Urothelium cell line (cell line): ENCODE results near the gene PCSK4.

ENCODE experiments used
- DNase-seq: peaks from one replicate; pipeline ENCODE4 v3.0.0; 2011; ENCODE audit warnings: low spot score, mixed read lengths
- FAIRE-seq: peaks from 2 replicates; lab custom pipeline; 2011; peaks lifted over from hg19 to GRCh38; lab: Jason Lieb, UNC

The PCSK4 gene

DNA sequence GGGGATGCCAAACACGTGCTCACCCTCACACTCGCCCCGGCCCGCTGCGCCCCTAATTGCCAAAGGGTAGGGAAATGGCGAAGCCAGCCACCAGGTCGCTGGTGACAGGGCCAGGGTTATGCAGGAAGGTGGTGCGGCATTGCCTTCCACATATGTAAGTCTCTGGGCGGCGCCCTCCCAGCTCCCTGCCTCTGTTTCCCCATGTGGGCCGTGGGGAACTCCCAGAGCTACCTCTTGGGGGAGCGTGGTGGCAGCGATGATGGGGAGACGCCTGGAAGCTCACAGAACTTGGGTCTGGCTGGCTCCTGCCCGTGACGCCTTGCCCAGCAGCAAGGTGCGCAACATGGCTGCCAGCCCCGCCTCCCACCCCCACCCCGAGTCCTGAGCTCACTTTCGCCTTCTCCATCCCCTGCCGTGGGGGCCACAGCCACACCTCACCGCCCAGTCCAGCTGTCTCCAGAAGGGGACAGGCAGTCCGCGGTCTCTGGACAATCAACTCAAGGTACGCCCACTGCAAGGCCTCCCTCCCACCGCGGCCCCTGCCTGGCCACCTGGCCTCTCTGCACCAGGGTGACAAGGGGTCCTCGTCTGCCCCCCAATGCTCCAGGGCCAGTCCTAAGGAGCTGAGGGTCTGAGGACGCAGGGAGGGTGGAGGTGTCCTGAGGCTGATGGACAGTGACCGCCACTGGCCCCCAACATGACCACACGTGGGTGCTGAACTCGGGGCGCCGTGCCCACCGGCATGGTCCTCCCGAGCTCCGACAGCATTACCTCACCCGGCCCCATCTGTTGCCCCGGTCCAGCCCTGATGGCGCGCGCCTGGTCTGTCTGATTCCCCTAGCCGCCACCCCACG is 17.7 kb downstream of the PCSK4 start:
- no peak for FAIRE-seq

DNA sequence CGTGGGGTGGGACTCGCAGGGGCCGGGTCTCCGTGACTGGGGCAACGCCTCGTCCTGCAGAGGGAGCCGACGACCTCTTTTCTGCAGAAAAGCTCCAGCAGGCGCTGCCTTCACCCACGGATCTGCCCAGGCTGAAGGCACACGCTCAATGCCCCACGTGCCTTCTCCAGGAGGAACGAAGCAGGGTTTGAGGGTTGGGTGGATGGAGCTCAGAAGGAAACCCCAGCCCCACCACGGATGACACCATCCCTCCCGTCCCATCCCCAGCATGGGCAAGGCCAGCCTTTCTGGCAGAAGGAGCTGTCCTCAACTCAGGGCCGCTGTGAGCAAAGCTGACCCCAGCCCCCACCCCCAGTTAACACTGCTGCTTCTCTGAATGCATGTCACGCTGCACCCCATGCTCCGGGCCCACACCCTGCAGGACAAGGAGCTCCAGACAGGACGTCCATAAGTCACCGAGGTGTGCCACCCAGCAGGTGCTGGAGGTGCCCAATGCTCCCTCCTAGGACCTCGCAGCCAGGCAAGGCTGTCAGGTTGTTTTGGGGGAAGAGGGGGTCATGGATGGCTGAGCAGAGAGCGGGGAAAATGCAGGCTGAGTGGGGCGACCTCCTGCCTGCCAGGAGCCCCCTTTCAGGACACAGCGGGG is 18.5 kb downstream of the PCSK4 start:
- DNase-seq (no peak), FAIRE-seq (no peak)

More for the DNA sequence above, 17.7 kb downstream of the PCSK4 start:
- DNase-seq, result no peak

DNA sequence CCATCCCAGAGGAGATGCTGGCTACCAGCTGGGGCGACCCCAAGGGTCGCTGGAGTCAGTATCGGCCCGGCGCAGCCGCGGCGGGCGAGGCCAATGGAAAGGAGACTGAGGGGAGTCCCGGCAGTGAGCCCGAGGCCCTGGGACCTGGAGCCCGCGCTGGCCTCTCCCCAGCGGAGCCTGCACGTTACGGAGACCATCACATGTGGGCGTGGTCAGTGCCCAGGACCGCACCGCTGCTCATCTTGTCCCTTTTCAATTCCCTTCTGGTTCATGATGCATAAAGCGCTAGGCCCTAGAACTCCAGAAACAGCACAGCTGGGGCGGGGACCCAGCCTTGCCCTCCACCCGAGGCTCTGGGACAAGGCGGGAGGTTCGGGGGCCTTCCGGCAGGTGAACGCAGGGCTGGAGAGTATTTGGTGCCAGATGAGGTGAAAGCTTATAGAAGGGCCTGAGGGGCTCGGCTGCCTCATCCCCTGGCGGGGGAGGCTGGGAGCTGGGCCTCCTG is 19.1 kb downstream of the PCSK4 start:
- FAIRE-seq (no peak), DNase-seq (no peak)

DNA sequence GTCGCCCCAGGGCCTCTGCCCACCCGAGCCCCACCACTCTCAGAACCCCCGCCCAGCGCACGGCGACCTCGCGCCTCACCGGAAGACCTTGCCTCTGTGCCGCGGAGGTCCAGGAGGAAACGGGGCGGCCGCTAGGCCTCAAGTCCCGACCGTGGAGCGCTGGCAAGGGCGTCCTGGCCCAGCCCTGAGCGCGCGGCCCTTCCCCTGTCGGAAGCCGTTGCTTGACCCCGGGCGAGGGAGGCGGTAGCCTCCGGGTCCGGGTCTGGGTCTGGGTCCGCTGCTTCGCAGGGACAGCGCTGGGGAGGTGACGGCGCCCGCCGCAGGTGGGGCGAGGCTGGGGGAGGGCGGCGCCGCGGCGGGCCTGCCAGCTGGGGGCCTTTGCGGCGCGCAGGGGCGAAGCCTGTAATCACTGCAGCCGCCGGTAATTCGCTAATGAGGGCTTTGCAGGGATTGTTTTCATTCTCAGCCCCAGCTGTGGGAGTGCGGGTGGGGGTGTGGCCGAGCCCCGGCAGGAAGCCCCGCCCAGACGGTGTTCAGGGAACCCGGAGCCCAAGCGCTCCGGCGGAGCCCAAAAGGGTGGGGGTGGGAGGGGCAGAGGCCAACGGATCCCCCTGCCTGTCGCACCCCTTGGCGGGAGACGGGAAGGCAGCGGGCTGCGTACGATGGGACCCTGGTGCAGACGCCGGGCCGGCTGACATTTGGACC is 19.7 kb downstream of the PCSK4 start:
- FAIRE-seq (no peak), DNase-seq (no peak)

DNA sequence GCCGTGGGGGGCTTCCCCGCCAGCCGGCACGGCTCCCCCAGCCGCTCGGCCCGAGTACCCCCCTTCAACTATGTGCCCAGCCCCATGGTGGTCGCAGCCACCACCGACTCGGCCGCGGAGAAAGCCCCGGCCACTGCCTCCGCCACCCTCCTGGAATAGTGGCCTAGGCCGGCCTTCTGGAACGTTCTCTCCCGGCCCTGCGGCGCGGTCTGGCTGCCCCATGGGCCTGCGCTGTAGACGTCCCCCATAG is 20.2 kb downstream of the PCSK4 start:
- no peak for DNase-seq
- FAIRE-seq, result no peak

DNA sequence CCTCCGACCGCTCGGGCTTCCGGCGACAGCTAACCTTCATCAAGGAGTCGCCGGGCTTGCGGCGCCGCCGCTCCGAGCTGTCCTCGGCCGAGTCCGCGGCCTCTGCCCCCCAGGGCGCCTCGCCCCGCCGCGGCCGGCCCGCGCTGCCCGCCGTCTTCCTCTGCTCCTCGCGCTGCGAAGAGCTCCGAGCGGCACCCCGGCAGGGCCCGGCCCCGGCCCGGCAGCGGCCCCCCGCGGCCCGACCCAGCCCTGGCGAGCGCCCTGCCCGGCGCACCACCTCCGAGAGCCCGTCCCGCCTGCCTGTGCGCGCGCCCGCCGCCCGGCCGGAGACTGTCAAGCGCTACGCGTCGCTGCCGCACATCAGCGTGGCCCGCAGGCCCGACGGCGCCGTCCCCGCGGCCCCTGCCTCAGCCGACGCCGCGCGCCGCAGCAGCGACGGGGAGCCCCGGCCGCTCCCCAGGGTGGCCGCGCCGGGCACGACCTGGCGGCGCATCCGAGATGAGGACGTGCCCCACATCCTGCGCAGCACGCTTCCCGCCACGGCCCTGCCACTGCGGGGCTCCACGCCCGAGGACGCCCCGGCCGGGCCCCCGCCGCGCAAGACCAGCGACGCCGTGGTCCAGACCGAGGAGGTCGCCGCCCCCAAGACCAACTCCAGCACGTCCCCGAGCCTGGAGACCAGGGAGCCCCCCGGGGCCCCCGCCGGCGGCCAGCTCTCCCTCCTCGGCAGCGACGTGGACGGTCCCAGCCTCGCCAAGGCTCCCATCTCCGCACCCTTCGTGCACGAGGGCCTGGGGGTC is 20.7 kb downstream of the PCSK4 start:
- DNase-seq (no peak), FAIRE-seq (no peak)

DNA sequence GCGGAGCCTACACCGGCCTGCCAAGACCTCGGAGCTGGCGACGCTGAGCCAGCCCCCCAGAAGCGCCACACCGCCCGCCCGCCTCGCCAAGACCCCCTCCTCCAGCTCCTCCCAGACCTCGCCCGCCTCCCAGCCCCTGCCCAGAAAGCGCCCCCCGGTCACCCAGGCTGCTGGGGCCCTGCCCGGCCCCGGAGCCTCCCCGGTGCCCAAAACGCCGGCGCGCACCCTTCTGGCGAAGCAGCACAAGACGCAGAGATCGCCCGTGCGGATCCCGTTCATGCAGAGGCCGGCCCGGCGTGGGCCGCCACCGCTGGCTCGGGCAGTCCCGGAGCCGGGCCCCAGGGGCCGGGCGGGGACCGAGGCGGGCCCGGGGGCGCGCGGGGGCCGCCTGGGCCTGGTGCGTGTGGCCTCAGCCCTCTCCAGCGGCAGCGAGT is 21.3 kb downstream of the PCSK4 start:
- no peak for FAIRE-seq
- no peak for DNase-seq

DNA sequence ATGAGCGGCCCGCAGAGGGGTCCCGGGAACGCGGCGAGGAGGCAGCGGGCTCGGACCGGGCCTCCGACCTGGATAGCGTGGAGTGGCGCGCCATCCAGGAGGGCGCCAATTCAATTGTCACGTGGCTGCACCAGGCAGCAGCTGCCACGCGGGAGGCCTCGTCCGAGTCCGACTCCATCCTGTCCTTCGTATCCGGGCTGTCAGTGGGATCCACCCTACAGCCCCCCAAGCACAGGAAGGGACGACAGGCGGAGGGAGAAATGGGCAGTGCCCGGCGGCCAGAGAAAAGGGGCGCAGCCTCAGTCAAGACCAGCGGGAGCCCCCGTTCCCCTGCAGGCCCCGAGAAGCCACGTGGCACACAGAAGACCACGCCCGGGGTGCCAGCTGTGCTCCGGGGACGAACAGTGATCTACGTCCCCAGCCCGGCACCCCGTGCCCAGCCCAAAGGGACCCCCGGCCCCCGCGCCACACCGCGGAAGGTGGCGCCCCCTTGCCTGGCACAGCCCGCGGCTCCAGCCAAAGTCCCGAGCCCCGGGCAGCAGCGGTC is 21.8 kb downstream of the PCSK4 start:
- FAIRE-seq (no peak), DNase-seq (no peak)

DNA sequence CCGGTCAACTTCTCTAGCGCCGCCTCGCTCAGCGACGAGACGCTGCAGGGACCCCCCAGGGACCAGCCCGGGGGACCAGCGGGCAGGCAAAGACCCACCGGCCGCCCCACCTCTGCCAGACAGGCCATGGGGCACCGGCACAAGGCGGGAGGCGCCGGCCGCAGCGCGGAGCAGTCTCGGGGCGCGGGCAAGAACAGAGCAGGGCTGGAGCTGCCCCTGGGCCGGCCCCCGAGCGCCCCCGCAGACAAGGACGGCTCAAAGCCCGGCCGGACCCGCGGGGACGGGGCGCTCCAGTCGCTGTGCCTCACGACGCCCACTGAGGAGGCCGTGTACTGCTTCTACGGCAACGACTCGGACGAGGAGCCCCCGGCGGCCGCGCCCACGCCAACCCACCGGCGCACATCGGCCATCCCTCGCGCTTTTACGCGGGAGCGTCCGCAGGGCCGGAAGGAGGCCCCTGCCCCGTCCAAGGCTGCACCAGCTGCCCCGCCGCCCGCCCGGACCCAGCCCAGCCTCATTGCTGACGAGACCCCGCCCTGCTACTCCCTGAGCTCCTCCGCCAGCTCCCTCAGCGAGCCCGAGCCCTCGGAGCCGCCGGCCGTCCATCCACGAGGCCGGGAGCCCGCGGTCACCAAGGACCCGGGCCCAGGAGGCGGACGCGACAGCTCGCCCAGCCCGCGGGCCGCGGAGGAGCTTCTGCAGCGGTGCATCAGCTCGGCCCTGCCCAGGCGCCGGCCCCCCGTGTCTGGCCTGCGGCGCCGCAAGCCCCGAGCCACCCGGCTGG is 22.5 kb downstream of the PCSK4 start:
- DNase-seq (no peak), FAIRE-seq (no peak)

DNA sequence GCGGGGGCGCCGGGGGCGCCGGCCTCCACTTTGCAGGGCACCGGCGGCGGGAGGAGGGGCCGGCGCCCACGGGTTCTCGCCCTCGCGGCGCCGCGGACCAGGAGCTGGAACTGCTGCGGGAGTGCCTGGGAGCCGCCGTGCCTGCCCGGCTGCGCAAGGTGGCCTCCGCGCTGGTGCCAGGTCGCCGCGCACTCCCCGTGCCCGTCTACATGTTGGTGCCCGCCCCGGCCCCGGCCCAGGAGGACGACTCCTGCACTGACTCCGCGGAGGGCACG is 23.0 kb downstream of the PCSK4 start:
- FAIRE-seq, result no peak

DNA sequence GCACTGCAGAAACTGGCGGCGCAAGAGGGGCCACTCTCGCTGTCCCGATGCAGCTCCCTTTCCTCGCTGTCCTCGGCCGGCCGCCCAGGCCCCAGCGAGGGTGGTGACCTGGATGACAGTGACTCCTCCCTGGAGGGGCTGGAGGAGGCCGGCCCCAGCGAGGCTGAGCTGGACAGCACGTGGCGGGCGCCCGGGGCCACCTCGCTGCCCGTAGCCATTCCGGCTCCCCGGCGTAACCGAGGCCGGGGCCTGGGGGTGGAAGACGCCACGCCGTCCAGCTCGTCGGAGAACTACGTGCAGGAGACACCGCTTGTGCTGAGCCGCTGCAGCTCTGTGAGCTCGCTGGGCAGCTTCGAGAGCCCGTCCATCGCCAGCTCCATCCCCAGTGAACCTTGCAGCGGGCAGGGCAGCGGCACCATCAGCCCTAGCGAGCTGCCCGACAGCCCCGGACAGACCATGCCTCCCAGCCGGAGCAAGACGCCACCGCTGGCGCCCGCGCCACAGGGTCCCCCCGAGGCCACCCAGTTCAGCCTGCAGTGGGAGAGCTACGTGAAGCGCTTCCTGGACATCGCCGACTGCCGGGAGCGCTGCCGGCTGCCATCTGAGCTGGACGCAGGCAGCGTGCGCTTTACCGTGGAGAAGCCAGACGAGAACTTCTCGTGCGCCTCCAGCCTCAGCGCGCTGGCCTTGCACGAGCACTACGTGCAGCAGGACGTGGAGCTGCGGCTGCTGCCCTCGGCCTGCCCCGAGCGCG is 23.5 kb downstream of the PCSK4 start:
- no peak for FAIRE-seq
- no peak for DNase-seq

More for the DNA sequence above, 23.0 kb downstream of the PCSK4 start:
- no peak for DNase-seq

DNA sequence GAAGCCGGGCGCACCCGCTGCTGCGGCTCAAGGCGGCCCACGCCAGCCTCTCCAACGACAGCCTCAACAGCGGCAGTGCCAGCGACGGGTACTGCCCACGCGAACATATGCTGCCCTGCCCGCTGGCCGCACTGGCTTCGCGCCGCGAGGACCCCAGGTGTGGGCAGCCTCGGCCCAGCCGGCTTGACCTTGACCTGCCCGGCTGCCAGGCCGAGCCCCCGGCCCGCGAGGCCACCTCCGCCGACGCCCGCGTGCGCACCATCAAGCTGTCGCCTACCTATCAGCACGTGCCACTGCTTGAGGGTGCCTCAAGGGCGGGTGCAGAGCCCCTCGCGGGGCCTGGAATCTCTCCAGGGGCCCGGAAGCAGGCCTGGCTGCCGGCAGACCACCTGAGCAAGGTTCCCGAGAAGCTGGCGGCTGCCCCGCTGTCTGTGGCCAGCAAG is 24.1 kb downstream of the PCSK4 start:
- FAIRE-seq, result no peak
- DNase-seq, result no peak

DNA sequence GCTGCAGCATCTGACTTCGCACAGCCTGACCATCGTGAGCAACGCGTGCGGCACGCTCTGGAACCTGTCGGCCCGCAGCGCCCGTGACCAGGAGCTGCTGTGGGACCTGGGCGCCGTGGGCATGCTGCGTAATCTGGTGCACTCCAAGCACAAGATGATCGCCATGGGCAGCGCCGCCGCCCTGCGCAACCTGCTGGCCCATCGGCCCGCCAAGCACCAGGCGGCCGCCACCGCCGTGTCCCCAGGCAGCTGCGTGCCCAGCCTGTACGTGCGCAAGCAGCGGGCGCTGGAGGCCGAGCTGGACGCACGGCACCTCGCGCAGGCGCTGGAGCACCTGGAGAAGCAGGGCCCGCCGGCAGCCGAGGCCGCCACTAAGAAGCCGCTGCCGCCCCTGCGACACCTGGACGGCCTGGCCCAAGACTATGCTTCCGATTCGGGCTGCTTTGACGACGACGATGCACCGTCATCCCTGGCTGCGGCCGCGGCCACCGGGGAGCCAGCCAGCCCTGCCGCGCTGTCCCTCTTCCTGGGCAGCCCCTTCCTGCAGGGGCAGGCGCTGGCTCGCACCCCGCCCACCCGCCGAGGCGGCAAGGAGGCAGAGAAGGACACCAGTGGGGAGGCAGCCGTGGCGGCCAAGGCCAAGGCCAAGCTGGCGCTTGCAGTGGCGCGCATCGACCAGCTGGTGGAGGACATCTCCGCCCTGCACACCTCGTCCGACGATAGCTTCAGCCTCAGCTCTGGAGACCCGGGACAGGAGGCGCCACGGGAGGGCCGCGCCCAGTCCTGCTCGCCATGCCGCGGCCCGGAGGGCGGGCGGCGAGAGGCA is 24.7 kb downstream of the PCSK4 start:
- DNase-seq (no peak), FAIRE-seq (no peak)

DNA sequence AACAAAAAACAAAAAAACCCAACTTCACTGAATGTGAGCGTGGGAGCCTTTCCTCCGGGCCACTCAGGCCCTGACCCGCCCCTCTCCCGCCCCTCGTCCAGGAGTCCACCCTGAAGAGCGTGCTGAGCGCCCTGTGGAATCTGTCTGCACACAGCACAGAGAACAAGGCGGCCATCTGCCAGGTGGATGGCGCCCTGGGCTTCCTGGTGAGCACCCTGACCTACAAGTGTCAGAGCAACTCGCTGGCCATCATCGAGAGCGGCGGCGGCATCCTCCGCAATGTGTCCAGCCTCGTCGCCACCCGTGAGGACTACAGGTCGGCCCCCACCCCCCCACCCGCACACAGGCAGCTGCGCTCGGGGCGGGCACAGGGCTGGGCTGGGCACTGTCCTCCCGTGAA is 28.3 kb downstream of the PCSK4 start:
- no peak for FAIRE-seq
- DNase-seq, result no peak

DNA sequence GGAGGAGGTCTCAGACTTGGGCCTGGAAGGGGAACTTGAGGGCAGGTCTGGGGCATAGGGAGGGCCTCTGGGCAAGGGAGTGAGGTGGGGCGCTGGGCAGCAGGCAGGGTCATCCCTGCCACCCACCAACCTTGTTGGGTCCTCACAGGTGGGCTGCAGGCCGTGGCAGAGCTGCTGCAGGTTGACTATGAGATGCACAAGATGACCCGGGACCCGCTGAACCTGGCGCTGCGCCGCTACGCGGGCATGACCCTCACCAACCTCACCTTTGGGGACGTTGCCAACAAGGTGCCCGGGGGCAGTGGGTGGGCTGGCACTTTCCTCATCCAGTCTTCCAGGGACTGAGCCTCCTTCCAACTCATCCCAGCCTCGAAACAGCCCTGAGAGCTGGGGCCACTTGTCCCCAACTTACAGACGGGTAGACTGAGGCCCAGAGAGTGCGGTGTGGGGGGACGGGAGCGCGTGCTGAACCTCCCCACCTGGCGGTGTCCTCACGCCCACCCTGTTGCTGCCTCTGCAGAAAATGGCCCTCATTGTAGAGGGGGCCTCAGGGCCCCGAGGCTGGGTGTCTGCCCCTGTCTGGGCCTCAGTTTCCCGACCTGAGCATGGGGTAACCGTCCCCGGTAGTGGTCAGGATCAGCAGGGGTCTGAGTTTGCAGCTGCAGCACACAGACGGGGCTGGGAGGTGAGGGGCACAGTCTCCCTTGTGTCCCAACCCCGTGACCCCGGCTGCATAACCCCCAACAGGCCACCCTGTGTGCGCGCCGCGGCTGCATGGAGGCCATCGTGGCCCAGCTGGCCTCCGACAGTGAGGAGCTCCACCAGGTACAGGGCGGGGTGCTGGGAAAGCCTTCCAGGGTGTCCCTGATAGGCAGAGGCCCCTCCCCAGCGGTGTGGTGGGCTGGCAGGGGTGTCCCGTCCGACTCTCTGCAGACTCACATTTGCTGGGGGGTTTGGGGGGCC is 29.8 kb downstream of the PCSK4 start:
- no peak for FAIRE-seq
- no peak for DNase-seq

DNA sequence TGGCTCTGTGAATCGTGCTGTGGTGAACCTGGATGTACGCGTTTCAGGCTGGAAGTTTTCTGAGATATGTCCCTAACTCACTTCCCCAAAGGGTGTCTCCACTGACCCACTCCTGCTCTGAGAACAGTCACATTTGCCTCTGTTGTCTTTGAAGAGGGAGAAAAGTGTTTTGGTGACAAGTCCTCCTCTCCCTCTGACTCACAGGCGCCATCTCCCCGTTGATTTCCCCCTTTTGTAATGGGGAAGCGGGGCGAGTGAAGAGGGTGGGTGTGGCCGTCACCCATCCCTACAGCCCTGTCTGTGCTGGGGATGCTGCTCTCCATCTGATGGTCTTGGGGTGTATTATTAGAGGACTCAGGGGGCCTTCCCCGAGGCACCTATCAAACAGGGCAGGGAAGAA is 30.7 kb downstream of the PCSK4 start:
- DNase-seq, result no peak

DNA sequence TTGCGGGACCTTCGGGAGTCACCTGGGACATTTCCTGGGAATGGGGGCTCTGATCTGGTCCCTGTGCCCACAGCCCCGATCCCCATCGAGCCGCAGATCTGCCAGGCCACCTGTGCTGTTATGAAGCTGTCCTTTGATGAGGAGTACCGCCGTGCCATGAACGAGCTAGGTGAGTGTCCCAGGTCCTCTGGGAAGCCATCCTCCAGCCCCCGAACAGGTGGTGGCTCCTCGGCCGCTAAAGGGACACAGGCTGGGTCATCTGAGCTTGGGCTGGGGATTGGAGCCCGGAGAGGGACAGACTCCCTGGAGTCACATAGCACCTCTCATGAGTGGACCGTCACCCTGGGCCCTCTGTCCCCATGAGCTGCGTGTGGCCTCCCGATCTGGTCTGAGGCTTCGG is 32.3 kb downstream of the PCSK4 start:
- FAIRE-seq (no peak), DNase-seq (no peak)

More for the DNA sequence above, 30.7 kb downstream of the PCSK4 start:
- no peak for FAIRE-seq
